ENCODE results near the gene FGF23. TPM values are rescaled to one million over a fixed set of nuclear protein-coding genes. Genes with fewer than 3 reads are reported as not detected.

FGF23 gene
- total RNA-seq, 1 donor from 2014 or later, result not detected

GRCh38 chr12:4401117-4401516 lies 21.6 kb upstream of the FGF23 start:
- Histone ChIP-seq H3K9me3 (no peaks in the 10 kb centered on the region), H3K27me3 (no peaks in the 10 kb centered on the region), H3K27ac (no peak overlapping the region), H3K4me1 (no peaks in the 10 kb centered on the region), H3K4me3 (no peak overlapping the region), H3K36me3 (no peaks in the 10 kb centered on the region)
- TF ChIP-seq POLR2A (IDR thresholded peaks at IDR 0.05) (no peak), CTCF (IDR thresholded peaks at IDR 0.05) (no peak), POLR2AphosphoS5 (IDR thresholded peaks at IDR 0.05; ENCODE audit: insufficient read depth in 1 of 2, low read depth in 1 of 2) (no peak)
- intact Hi-C loops (cut with DNase I), result no loop called here
- no peak for DNase-seq (ENCODE audit: extremely low spot score in 2 of 2)

GRCh38 chr12:4395818-4396217 lies 16.3 kb upstream of the FGF23 start:
- no peak for TF ChIP-seq CTCF (IDR thresholded peaks at IDR 0.05)
- no peak for TF ChIP-seq POLR2A (IDR thresholded peaks at IDR 0.05)
- TF ChIP-seq POLR2AphosphoS5 (IDR thresholded peaks at IDR 0.05; ENCODE audit: insufficient read depth in 1 of 2, low read depth in 1 of 2), result no peak
- intact Hi-C loops (cut with DNase I), result no loop called here
- H3K36me3 ChIP-seq, result no peaks in the 10 kb centered on the region
- H3K27me3 ChIP-seq, result no peaks in the 10 kb centered on the region
- H3K9me3 ChIP-seq, result no peaks in the 10 kb centered on the region
- H3K27ac ChIP-seq, result no peak overlapping the region
- no peak for DNase-seq (ENCODE audit: extremely low spot score in 2 of 2)
- H3K4me1 ChIP-seq, result no peaks in the 10 kb centered on the region
- H3K4me3 ChIP-seq, result no peak overlapping the region

GRCh38 chr12:4393211-4393610 lies 13.7 kb upstream of the FGF23 start:
- no peak for DNase-seq (ENCODE audit: extremely low spot score in 2 of 2)
- Histone ChIP-seq H3K27me3 (no peaks in the 10 kb centered on the region), H3K27ac (no peak overlapping the region), H3K4me1 (no peaks in the 10 kb centered on the region), H3K9me3 (no peaks in the 10 kb centered on the region), H3K4me3 (no peak overlapping the region), H3K36me3 (no peaks in the 10 kb centered on the region)
- TF ChIP-seq CTCF (IDR thresholded peaks at IDR 0.05), result no peak
- no peak for TF ChIP-seq POLR2A (IDR thresholded peaks at IDR 0.05)
- TF ChIP-seq POLR2AphosphoS5 (IDR thresholded peaks at IDR 0.05; ENCODE audit: insufficient read depth in 1 of 2, low read depth in 1 of 2), result no peak
- intact Hi-C loops (cut with DNase I), result no loop called here

GRCh38 chr12:4392223-4392742 lies 12.8 kb upstream of the FGF23 start:
- no peak for TF ChIP-seq POLR2AphosphoS5 (IDR thresholded peaks at IDR 0.05; ENCODE audit: insufficient read depth in 1 of 2, low read depth in 1 of 2)
- TF ChIP-seq POLR2A (IDR thresholded peaks at IDR 0.05), result no peak
- TF ChIP-seq CTCF (IDR thresholded peaks at IDR 0.05), result no peak
- H3K4me3 ChIP-seq, result no peak overlapping the region
- intact Hi-C loops (cut with DNase I), result no loop called here

GRCh38 chr12:4388662-4389061 lies 9.2 kb upstream of the FGF23 start:
- intact Hi-C loops (cut with DNase I), result no loop called here
- no peak overlapping the region for H3K27ac ChIP-seq
- TF ChIP-seq POLR2AphosphoS5 (IDR thresholded peaks at IDR 0.05; ENCODE audit: insufficient read depth in 1 of 2, low read depth in 1 of 2), result no peak
- TF ChIP-seq CTCF (IDR thresholded peaks at IDR 0.05), result no peak
- TF ChIP-seq POLR2A (IDR thresholded peaks at IDR 0.05), result no peak
- no peaks in the 10 kb centered on the region for H3K36me3 ChIP-seq
- no peaks in the 10 kb centered on the region for H3K9me3 ChIP-seq
- no peaks in the 10 kb centered on the region for H3K4me1 ChIP-seq
- DNase-seq (ENCODE audit: extremely low spot score in 2 of 2), result peak in 1 of 2 donors; percentile 29
- H3K27me3 ChIP-seq, result no peaks in the 10 kb centered on the region
- H3K4me3 ChIP-seq, result no peak overlapping the region

More at GRCh38 chr12:4392223-4392742, 12.8 kb upstream of the FGF23 start:
- Histone ChIP-seq H3K9me3 (no peaks in the 10 kb centered on the region), H3K27me3 (no peaks in the 10 kb centered on the region), H3K4me1 (no peaks in the 10 kb centered on the region), H3K27ac (no peak overlapping the region), H3K36me3 (no peaks in the 10 kb centered on the region)
- DNase-seq (ENCODE audit: extremely low spot score in 2 of 2), result no peak

All from vagina (tissue), 2 donors.